H1 (cell line): Measurements from ENCODE around the gene DRAXIN. TPM values are rescaled to one million over a fixed set of nuclear protein-coding genes. Genes with fewer than 3 reads are reported as not detected.

Experiments
- CTCF ChIA-PET: fragments of 300-600 bp; sonication (Branson Sonifier 250); formaldehyde crosslinking; loops from one replicate; lab custom pipeline; 2021; ENCODE audit not compliant: partially characterized antibody; lab: Charles Lee
- POLR2A ChIA-PET: fragments of 300-600 bp; sonication (Branson Sonifier 250); formaldehyde crosslinking; loops from one replicate; lab custom pipeline; 2021; ENCODE audit warnings: inconsistent platforms; ENCODE audit not compliant: partially characterized antibody; lab: Charles Lee
- DNase-seq, 2 experiments: peaks; one replicate each; pipeline versions ENCODE4 v3.0.0 to v3.0.0-alpha.2; 2010 to 2022; ENCODE audit warnings: low spot score in 2 of 2, low read depth in 1 of 2, mixed read lengths in 1 of 2
- FAIRE-seq: peaks from 2 replicates; lab custom pipeline; 2011; peaks lifted over from hg19 to GRCh38; lab: Jason Lieb, UNC
- H2AFZ ChIP-seq: 2 replicates; pipeline ENCODE4 v1.8.1; 2012; ENCODE audit warnings: low read length, inconsistent platforms
- H2AK5ac ChIP-seq: 2 replicates; pipeline ENCODE4 v1.6.1; 2013; ENCODE audit warnings: low read depth, low read length
- H2BK120ac ChIP-seq: replicated peaks from 2 replicates; pipeline ENCODE3; 2013; ENCODE audit warnings: low read depth, low read length, inconsistent platforms
- H2BK12ac ChIP-seq: 2 replicates; pipeline ENCODE4 v1.6.1; 2013; ENCODE audit warnings: low read depth, low read length
- H2BK15ac ChIP-seq: 2 replicates; pipeline ENCODE4 v1.6.1; 2013; ENCODE audit warnings: low read length
- H2BK20ac ChIP-seq: 2 replicates; pipeline ENCODE4 v1.6.1; 2013; ENCODE audit warnings: low read length
- H2BK5ac ChIP-seq: 2 replicates; pipeline ENCODE4 v1.6.1; 2013; ENCODE audit warnings: low read depth, low read length
- H3K14ac ChIP-seq: 2 replicates; pipeline ENCODE4 v1.6.1; 2013; ENCODE audit warnings: inconsistent platforms; ENCODE audit not compliant: insufficient read length
- H3K18ac ChIP-seq: 2 replicates; pipeline ENCODE4 v1.6.1; 2013; ENCODE audit warnings: low read length; ENCODE audit errors: extremely low read depth
- H3K23ac ChIP-seq: 2 replicates; pipeline ENCODE4 v1.6.1; 2013; ENCODE audit warnings: inconsistent platforms; ENCODE audit not compliant: insufficient read length
- H3K23me2 ChIP-seq: 2 replicates; pipeline ENCODE4 v1.6.1; 2013; ENCODE audit warnings: low read depth, low read length
- H3K27ac ChIP-seq: 2 replicates; pipeline ENCODE4 v1.6.1; 2011; ENCODE audit warnings: low read depth, low read length, inconsistent platforms
- H3K27me3 ChIP-seq, 4 experiments: replicated peaks in 1 of 4; 1 replicate in 1 of 4; 2 replicates in 3 of 4; pipeline versions ENCODE4 v1.6.1 to v1.8.1; 2011 to 2013; ENCODE audit warnings: low read length in 3 of 4, mild to moderate bottlenecking in 3 of 4, inconsistent platforms in 2 of 4, mixed read lengths in 2 of 4, moderate library complexity in 1 of 4; ENCODE audit not compliant: control insufficient read depth in 3 of 4, insufficient read depth in 3 of 4; ENCODE audit errors: extremely low read depth in 1 of 4
- H3K36me3 ChIP-seq, 4 experiments: 2 replicates each; pipeline versions ENCODE4 v1.6.1 to v1.8.1; 2011 to 2013; ENCODE audit warnings: mild to moderate bottlenecking in 4 of 4, low read length in 3 of 4, moderate library complexity in 2 of 4, control low read depth in 1 of 4, inconsistent platforms in 1 of 4; ENCODE audit not compliant: insufficient read depth in 4 of 4, control insufficient read depth in 2 of 4
- H3K4ac ChIP-seq: replicated peaks from 2 replicates; pipeline ENCODE3; 2013; ENCODE audit warnings: low read length, low read depth, mixed read lengths, inconsistent platforms; ENCODE audit not compliant: insufficient read length
- H3K4me1 ChIP-seq, 4 experiments: replicated peaks in 1 of 4; 1 replicate in 1 of 4; 2 replicates in 3 of 4; pipeline versions ENCODE4 v1.6.1 to v1.8.1; 2011 to 2013; ENCODE audit warnings: low read length in 3 of 4, inconsistent platforms in 2 of 4, mixed read lengths in 1 of 4; ENCODE audit not compliant: insufficient read depth in 4 of 4, control insufficient read depth in 3 of 4
- H3K4me2 ChIP-seq, 2 experiments: 2 replicates each; pipeline versions ENCODE4 v1.6.1 to v1.8.1; 2011 to 2013; ENCODE audit warnings: low read depth in 2 of 2, low read length in 2 of 2, control low read depth in 1 of 2, inconsistent platforms in 1 of 2, mild to moderate bottlenecking in 1 of 2; ENCODE audit not compliant: insufficient read depth in 1 of 2
- H3K4me3 ChIP-seq, 4 experiments: fragments of 200-600, 300-600 bp in 1 of 4; sonication (generic), shearing (Covaris generic), sonication (Bioruptor Twin) in 1 of 4; 2 replicates each; pipeline versions ENCODE4 v1.5.1 to v1.8.1; 2011 to 2016; ENCODE audit warnings: low read length in 4 of 4, low read depth in 3 of 4, control low read depth in 2 of 4, inconsistent platforms in 2 of 4, mild to moderate bottlenecking in 2 of 4, mixed read lengths in 1 of 4, moderate library complexity in 1 of 4; ENCODE audit not compliant: insufficient read depth in 2 of 4; ENCODE audit errors: extremely low read depth in 1 of 4
- H3K56ac ChIP-seq: replicated peaks from 2 replicates; pipeline ENCODE3; 2013; ENCODE audit warnings: low read depth, mild to moderate bottlenecking, mixed read lengths, low read length, inconsistent platforms; ENCODE audit not compliant: insufficient read length
- H3K79me1 ChIP-seq: 2 replicates; pipeline ENCODE4 v1.6.1; 2013; ENCODE audit warnings: low read depth, low read length, control low read depth
- H3K79me2 ChIP-seq, 2 experiments: 2 replicates each; pipeline versions ENCODE4 v1.6.1 to v1.8.1; 2012 to 2013; ENCODE audit warnings: low read length in 2 of 2, mild to moderate bottlenecking in 2 of 2, inconsistent platforms in 1 of 2; ENCODE audit not compliant: insufficient read depth in 2 of 2, control insufficient read depth in 1 of 2
- H3K9ac ChIP-seq, 4 experiments: replicated peaks in 1 of 4; 1 replicate in 1 of 4; 2 replicates in 3 of 4; pipeline versions ENCODE4 v1.6.1 to v1.8.1; 2011 to 2013; ENCODE audit warnings: low read depth in 3 of 4, low read length in 3 of 4, control low read depth in 2 of 4, mild to moderate bottlenecking in 2 of 4, moderate library complexity in 2 of 4, inconsistent platforms in 1 of 4; ENCODE audit errors: extremely low read depth in 1 of 4
- H3K9me3 ChIP-seq, 2 experiments: 2 replicates each; pipeline versions ENCODE4 v1.6.1 to v1.8.1; 2012 to 2013; ENCODE audit warnings: mild to moderate bottlenecking in 2 of 2, moderate library complexity in 2 of 2, control low read depth in 1 of 2, inconsistent platforms in 1 of 2, low read depth in 1 of 2, low read length in 1 of 2, mixed read lengths in 1 of 2; ENCODE audit not compliant: insufficient read depth in 2 of 2
- H4K20me1 ChIP-seq, 2 experiments: replicated peaks in 1 of 2; 2 replicates each; pipeline versions ENCODE3 to v1.8.1; 2011 to 2013; ENCODE audit warnings: inconsistent platforms in 2 of 2, low read length in 2 of 2, mild to moderate bottlenecking in 1 of 2; ENCODE audit not compliant: insufficient read depth in 2 of 2, control insufficient read depth in 1 of 2
- H4K5ac ChIP-seq: 2 replicates; pipeline ENCODE4 v1.6.1; 2013; ENCODE audit warnings: low read length, low read depth, mixed read lengths, inconsistent platforms; ENCODE audit not compliant: insufficient read length
- H4K8ac ChIP-seq: 2 replicates; pipeline ENCODE4 v1.8.0; 2013; ENCODE audit warnings: mild to moderate bottlenecking, moderate library complexity, low read length, inconsistent platforms; ENCODE audit not compliant: insufficient read depth; ENCODE audit errors: extremely low read depth
- H4K91ac ChIP-seq: replicated peaks from 2 replicates; pipeline ENCODE3; 2013; ENCODE audit warnings: low read length, mixed read lengths, inconsistent platforms; ENCODE audit not compliant: insufficient read length
- CREB1 ChIP-seq: IDR thresholded peaks from 2 replicates; pipeline ENCODE4 v1.6.1; 2012; ENCODE audit warnings: inconsistent platforms
- FOSL1 ChIP-seq: IDR thresholded peaks from 2 replicates; pipeline ENCODE4 v1.6.1; 2011; ENCODE audit warnings: mild to moderate bottlenecking, low read depth, low read length, moderate library complexity; ENCODE audit not compliant: insufficient read depth
- GTF2F1 ChIP-seq: IDR thresholded peaks from 2 replicates; pipeline ENCODE4 v1.6.1; 2012; ENCODE audit warnings: low read depth, low read length, improper control_type of control experiment, borderline replicate concordance
- HDAC6 ChIP-seq: IDR thresholded peaks from one replicate; pipeline ENCODE4 v1.7.1; 2012; ENCODE audit warnings: low read depth, mild to moderate bottlenecking, inconsistent platforms, low read length, moderate library complexity
- JUND ChIP-seq: IDR thresholded peaks from 2 replicates; pipeline ENCODE4 v1.6.1; 2011; ENCODE audit warnings: mild to moderate bottlenecking, improper control_type of control experiment, low read length
- RBBP5 ChIP-seq: IDR thresholded peaks from 2 replicates; pipeline ENCODE4 v1.7.1; 2012; ENCODE audit warnings: low read depth, mild to moderate bottlenecking, inconsistent platforms, low read length, moderate library complexity, borderline replicate concordance
- SRF ChIP-seq: IDR thresholded peaks from 2 replicates; pipeline ENCODE4 v1.6.1; 2011; ENCODE audit warnings: mild to moderate bottlenecking, low read depth, low read length, moderate library complexity
- WGBS, 2 experiments: shearing (Covaris generic) in 1 of 2; methylation state at CpG; one replicate each; pipeline versions ENCODE4 v1.1.6 to v1.1.7; 2013 to 2015; ENCODE audit warnings: low lambda C conversion rate in 2 of 2, mixed read lengths in 2 of 2, inconsistent platforms in 1 of 2, low coverage in 1 of 2, missing lambda C conversion rate in 1 of 2; ENCODE audit not compliant: insufficient replicate concordance in 2 of 2, insufficient coverage in 1 of 2, insufficient read length in 1 of 2; ENCODE audit errors: extremely low coverage in 1 of 2, missing lambda C conversion rate in 1 of 2; 5-methylcytosine and 5-hydroxymethylcytosine counted together
- polyA plus RNA-seq, 7 experiments: library from polyadenylated mRNA; depleted of rRNA in 3 of 7; stranded (reverse) in 5 of 7; unstranded in 2 of 7; fragments of >200 nt in 5 of 7; fragments of 200-250 nt in 2 of 7; gene quantifications; 1 replicate in 5 of 7; 2 replicates in 1 of 7; 4 replicates in 1 of 7; pipeline versions ENCODE4 v1.2.1 to v1.2.3, GENCODE V29; 2011 to 2013; ENCODE audit warnings: missing spikeins in 2 of 7, mixed read lengths in 2 of 7
- total RNA-seq: library from RNA; stranded (reverse); fragmentation: NEBNext Ultra II Directional; extraction: Animal tissue kit (Norgen Biotek cat#: 25700); gene quantifications from 2 replicates; pipeline ENCODE4 v1.2.1, GENCODE V29; 2021

DRAXIN gene
- total and polyA plus RNA-seq, 2 of the 8 experiments (the other 6 are each of a cell fraction or from before 2014, with no cell fraction given): 4.6 to 17.6 TPM

- no peak overlapping the region for H3K18ac ChIP-seq
- H3K14ac ChIP-seq: no peak overlapping the region
- H2BK20ac ChIP-seq: no peak overlapping the region
- H2BK15ac ChIP-seq: no peak overlapping the region
- no peak overlapping the region for H2AK5ac ChIP-seq
- no peak overlapping the region for H4K91ac ChIP-seq
- no peak overlapping the region for H2AFZ ChIP-seq
- H3K9me3 ChIP-seq: peaks cover 0 to 5% of the 10 kb centered on the region in 2 experiments; a peak in 1 of 4 replicates
- no peak overlapping the region for H2BK5ac ChIP-seq
- H4K5ac ChIP-seq: no peak overlapping the region
- DNase-seq (no peak), FAIRE-seq (no peak)
- no peak overlapping the region for H3K4me3 ChIP-seq
- H3K9ac ChIP-seq: no peak overlapping the region
- H3K4me2 ChIP-seq: no peak overlapping the region
- H3K27ac ChIP-seq: no peak overlapping the region
- peaks cover 0 to 17% (median 10%) of the 10 kb centered on the region in 4 experiments; a peak in 6 of 7 replicates for H3K4me1 ChIP-seq
- H3K56ac ChIP-seq: no peak overlapping the region
- H3K79me1 ChIP-seq: no peaks in the 10 kb centered on the region
- no peak for TF ChIP-seq GTF2F1
- no peak for TF ChIP-seq SRF
- no peak for TF ChIP-seq HDAC6
- TF ChIP-seq CREB1: no peak
- TF ChIP-seq RBBP5: no peak
- no peak for TF ChIP-seq FOSL1
- no peak for TF ChIP-seq JUND
- no peak overlapping the region for H4K8ac ChIP-seq
- peaks cover 0 to 1% of the 10 kb centered on the region in 2 experiments for H4K20me1 ChIP-seq
- no peak overlapping the region for H2BK12ac ChIP-seq
- no peak overlapping the region for H3K4ac ChIP-seq
- CTCF ChIA-PET: interaction anchor here (1.0 kb wide), 2 partner anchors 13 to 28 kb away, joined by 3 to 5 read pairs; no protein-coding TSS in a partner anchor
- no peak overlapping the region for H2BK120ac ChIP-seq
- POLR2A ChIA-PET: interaction anchor here (1.0 to 1.6 kb wide), 2 partner anchors 28 to 73 kb away, joined by 3 to 6 read pairs; no protein-coding TSS in a partner anchor
- H3K23me2 ChIP-seq: no peaks in the 10 kb centered on the region; the same call in 1 of the 2 replicates
- 83% methylated on average over 1 of the region's 1 CpG; no CpG with 5 or more reads in 1 of the 2 experiments for WGBS, 2 experiments
- H3K79me2 ChIP-seq: no peaks in the 10 kb centered on the region
- no peak overlapping the region for H3K23ac ChIP-seq
- H3K27me3 ChIP-seq: peaks cover 7 to 18% (median 17%) of the 10 kb centered on the region in 4 experiments
- H3K36me3 ChIP-seq: no peaks in the 10 kb centered on the region
Observed at GRCh38 chr1:11757047-11757446, 65.5 kb downstream of the DRAXIN start.
